ENCODE measurements around the gene TASL. TPM values are rescaled to one million over a fixed set of nuclear protein-coding genes. Genes with fewer than 3 reads are reported as not detected.

Gene TASL
- total and polyA plus RNA-seq, 9 of the 15 experiments (the other 6 are each of a cell fraction or from before 2014, with no cell fraction given) = 0.07 to 0.09 TPM; not detected in 7

DNA sequence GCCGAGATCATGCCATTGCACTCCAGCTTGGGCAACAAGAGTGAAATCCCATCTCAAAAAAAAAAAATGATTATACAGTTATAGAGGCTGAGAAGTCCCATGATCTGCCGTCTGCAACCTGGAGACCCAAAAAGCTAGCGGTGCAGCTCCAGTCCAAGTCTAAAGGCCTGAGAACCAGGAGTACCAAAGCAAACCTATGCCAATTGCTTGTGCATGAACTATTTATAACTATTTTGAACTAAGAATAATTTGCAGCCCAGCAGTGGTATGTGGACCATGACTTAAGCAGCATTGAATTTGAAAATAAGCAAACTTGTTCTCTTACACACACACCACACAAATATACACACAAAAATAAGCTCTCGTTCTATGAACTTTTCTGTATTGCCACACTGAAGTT lies 51.8 kb downstream of the TASL start (continued):
- TF ChIP-seq HDAC3 (IDR thresholded peaks at IDR 0.05; ENCODE audit: borderline replicate concordance, partially characterized antibody) (no peak), ZNF184 (CRISPR knock-in tag; IDR thresholded peaks at IDR 0.05) (no peak)
- TF ChIP-seq, protein P1, sequence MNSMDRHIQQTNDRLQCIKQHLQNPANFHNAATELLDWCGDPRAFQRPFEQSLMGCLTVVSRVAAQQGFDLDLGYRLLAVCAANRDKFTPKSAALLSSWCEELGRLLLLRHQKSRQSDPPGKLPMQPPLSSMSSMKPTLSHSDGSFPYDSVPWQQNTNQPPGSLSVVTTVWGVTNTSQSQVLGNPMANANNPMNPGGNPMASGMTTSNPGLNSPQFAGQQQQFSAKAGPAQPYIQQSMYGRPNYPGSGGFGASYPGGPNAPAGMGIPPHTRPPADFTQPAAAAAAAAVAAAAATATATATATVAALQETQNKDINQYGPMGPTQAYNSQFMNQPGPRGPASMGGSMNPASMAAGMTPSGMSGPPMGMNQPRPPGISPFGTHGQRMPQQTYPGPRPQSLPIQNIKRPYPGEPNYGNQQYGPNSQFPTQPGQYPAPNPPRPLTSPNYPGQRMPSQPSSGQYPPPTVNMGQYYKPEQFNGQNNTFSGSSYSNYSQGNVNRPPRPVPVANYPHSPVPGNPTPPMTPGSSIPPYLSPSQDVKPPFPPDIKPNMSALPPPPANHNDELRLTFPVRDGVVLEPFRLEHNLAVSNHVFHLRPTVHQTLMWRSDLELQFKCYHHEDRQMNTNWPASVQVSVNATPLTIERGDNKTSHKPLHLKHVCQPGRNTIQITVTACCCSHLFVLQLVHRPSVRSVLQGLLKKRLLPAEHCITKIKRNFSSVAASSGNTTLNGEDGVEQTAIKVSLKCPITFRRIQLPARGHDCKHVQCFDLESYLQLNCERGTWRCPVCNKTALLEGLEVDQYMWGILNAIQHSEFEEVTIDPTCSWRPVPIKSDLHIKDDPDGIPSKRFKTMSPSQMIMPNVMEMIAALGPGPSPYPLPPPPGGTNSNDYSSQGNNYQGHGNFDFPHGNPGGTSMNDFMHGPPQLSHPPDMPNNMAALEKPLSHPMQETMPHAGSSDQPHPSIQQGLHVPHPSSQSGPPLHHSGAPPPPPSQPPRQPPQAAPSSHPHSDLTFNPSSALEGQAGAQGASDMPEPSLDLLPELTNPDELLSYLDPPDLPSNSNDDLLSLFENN (IDR thresholded peaks at IDR 0.05; ENCODE audit: low read depth in 2 of 2, low read length in 2 of 2) = no peak

DNA sequence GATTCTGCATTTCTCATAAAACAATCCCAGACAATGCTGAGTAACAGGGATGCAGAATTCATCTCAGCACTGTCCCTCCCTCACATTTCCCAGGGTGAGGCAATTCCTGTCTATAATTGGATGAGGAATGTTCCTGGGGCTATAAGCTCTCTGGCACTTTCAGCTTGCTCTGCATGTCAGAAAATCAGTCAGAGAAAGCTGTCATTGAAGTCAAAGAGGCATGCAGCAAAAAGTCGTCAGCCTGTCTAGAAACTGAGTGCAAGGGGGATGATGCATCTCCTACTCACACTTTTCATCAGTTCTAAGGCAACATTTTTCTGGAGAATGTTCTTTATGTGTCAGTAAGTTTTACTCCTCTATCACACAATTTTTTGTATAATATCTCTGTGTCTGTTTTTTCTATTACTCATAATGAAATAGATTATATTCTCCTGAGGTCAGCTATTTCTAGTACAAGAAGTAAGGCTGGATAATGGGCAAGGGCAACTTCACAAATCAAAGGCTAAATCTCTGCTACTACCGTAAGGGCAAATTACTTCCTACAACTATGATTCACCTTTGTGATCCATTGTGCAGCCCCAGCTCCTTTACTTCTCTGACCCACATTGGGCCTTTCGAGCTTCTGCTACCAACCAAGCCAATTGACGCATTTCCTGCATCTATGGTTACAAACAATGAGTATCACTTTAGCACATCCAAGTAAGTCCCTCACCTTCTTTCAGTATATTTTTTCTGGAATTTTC lies 56.0 kb downstream of the TASL start:
- Histone ChIP-seq H3K9me1 (ENCODE audit: control insufficient read depth, insufficient read depth, low read length) (no peaks in the 10 kb centered on the region), H3K27me3 (ENCODE audit: control insufficient read depth in 2 of 2, insufficient read depth in 2 of 2, low read length in 2 of 2) (no peaks in the 10 kb centered on the region), H3K9ac (ENCODE audit: insufficient read depth in 1 of 2, low read depth in 2 of 2, low read length in 2 of 2) (no peak overlapping the region), H2AFZ (ENCODE audit: low read depth, low read length) (no peak overlapping the region), H3K27ac (ENCODE audit: extremely low read depth, low read depth, low read length) (no peak overlapping the region), H3K79me2 (ENCODE audit: control insufficient read depth, insufficient read depth, low read length) (no peaks in the 10 kb centered on the region), H3K36me3 (ENCODE audit: control insufficient read depth, insufficient read depth, low read length) (no peaks in the 10 kb centered on the region), H3K4me1 (replicated peaks in 1 of 2; ENCODE audit: control insufficient read depth in 2 of 2, insufficient read depth in 2 of 2, low read length in 2 of 2) (no peaks in the 10 kb centered on the region), H4K20me1 (replicated peaks; ENCODE audit: control insufficient read depth, insufficient read depth, low read length) (no peaks in the 10 kb centered on the region), H3K4me3 (no peak overlapping the region), H3K4me2 (ENCODE audit: insufficient read depth, low read length) (no peak overlapping the region), H3K9me3 (replicated peaks; ENCODE audit: control insufficient read depth, insufficient read depth, low read depth, low read length) (no peaks in the 10 kb centered on the region)
- 2% methylated on average over 4 of the region's 4 CpGs for WGBS (ENCODE audit: insufficient coverage, low coverage, missing lambda C conversion rate)
- ChIA-PET CTCF (ENCODE audit: low intra/inter-chr PET ratio) (no interaction called here), POLR2A (no interaction called here)
- no peak for FAIRE-seq
- no TSS peak for BruUV-seq (replicated peaks)
- no peak for DNase-seq (ENCODE audit: extremely low read depth in 1 of 4, low spot score in 3 of 4)
- in situ Hi-C loops (cut with MboI) (no loop called here), intact Hi-C loops (cut with micrococcal nuclease) (no loop called here)
- ATAC-seq = no peak
- no peak for TF ChIP-seq SOX6 (IDR thresholded peaks at IDR 0.05)
- TF ChIP-seq TCFL5 (CRISPR knock-in tag; conservative IDR thresholded peaks at IDR 0.05) = no peak
- no peak for TF ChIP-seq KAT8 (IDR thresholded peaks at IDR 0.05; ENCODE audit: low read depth)
- TF ChIP-seq TAF1 (IDR thresholded peaks at IDR 0.05; ENCODE audit: control insufficient read depth, extremely low read depth, insufficient read depth, low read length, severe bottlenecking) = no peak
- TF ChIP-seq, protein P2, sequence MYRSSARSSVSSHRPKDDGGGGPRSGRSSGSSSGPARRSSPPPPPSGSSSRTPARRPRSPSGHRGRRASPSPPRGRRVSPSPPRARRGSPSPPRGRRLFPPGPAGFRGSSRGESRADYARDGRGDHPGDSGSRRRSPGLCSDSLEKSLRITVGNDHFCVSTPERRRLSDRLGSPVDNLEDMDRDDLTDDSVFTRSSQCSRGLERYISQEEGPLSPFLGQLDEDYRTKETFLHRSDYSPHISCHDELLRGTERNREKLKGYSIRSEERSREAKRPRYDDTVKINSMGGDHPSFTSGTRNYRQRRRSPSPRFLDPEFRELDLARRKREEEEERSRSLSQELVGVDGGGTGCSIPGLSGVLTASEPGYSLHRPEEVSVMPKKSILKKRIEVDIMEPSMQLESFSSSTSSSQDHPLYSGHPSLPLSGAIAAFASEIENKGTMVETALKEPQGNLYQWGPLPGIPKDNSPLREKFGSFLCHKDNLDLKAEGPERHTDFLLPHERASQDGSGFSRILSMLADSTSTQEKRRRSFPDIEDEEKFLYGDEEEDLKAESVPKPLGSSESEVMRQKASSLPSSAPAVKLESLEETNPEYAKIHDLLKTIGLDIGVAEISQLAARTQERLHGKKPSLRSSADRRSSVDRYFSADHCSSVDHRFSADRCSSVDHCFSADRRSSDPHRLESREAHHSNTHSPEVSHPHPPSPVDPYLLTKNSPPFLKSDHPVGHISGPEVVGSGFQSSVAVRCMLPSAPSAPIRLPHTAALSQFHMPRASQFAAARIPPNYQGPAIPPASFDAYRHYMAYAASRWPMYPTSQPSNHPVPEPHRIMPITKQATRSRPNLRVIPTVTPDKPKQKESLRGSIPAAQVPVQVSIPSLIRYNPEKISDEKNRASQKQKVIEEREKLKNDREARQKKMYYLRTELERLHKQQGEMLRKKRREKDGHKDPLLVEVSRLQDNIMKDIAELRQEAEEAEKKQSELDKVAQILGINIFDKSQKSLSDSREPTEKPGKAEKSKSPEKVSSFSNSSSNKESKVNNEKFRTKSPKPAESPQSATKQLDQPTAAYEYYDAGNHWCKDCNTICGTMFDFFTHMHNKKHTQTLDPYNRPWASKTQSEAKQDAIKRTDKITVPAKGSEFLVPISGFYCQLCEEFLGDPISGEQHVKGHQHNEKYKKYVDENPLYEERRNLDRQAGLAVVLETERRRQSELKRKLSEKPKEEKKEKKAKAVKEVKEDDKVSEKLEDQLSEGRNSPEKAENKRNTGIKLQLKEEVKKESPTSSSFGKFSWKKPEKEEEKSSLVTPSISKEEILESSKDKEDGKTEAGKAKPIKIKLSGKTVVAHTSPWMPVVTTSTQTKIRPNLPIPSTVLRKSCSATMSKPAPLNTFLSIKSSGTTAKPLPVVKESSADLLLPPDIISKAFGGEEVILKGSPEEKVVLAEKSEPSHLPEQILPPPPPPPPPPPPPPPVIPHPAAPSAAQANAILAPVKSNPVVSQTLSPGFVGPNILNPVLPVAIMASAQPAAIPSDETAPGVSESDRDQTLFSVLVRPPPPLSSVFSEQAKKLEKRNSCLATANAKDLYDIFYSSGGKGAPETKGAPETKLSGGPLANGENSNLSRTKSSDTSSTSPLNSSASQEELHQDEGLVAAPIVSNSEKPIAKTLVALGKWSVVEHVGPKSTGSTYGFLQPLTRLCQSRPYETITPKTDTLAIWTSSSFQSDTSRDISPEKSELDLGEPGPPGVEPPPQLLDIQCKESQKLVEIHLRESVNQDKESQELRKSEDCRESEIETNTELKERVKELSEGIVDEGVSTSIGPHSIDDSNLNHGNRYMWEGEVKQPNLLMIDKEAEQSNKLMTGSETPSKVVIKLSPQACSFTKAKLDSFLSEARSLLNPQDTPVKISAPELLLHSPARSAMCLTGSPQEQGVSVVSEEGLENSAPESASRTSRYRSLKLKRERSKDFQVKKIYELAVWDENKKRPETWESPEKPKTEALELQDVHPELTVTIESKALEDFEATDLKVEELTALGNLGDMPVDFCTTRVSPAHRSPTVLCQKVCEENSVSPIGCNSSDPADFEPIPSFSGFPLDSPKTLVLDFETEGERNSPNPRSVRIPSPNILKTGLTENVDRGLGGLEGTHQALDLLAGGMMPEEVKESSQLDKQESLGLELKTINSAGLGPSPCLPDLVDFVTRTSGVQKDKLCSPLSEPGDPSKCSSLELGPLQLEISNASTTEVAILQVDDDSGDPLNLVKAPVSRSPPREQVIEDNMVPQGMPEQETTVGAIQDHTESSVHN (IDR thresholded peaks at IDR 0.05; ENCODE audit: borderline replicate concordance in 1 of 2, low read depth in 1 of 2) = no peak

Measured in K562 (cell line).